NOMO-1 treated with dmso at 0.1 percent for 144 hours (cell line): ENCODE results near the gene G6PD.

Source experiments
- DNase-seq: peaks from one replicate; lab custom pipeline; 2025; ENCODE audit not compliant: unreplicated experiment; lab: John Stamatoyannopoulos, UW

The G6PD gene

DNA sequence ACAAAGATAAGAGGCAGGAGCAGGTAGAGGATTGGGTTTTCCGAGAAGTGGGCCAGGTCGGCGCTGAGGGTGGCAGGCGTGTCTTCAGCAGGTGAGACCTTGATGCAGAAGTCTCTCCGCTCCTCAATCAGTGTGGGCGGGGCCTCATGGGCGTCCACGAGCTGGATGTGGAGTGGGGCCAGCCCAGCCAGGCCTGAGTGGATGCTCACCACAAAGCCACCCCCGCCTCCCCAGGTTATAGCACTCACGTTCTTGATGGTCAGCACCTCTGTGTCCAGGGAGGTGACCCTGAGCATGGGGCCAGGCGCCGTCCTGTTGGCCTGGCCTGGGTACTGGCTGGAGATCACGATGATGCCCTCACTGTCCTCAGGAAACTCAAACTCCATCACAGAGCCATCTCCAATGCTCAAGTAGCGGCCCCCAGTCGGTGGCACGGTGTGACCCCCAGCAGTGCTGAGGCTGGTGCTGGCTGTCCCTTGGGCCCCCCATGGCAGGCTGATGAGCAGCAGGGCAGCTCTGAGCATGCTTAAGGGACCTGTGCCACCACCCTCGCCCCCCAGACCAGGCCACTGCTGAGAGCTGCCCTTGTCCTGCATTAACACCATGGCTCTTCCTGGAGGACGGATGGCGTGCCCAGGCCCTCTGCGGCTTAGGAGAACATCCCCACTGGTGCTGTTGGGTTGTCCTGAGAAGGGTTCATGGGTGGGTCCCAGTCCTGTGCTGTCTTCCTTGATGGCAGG is 58.1 kb downstream of the G6PD start:
- no peak for DNase-seq

- DNase-seq = no peak
Observed at GRCh38 chrX:154487518-154488290, 58.9 kb downstream of the G6PD start.

DNA sequence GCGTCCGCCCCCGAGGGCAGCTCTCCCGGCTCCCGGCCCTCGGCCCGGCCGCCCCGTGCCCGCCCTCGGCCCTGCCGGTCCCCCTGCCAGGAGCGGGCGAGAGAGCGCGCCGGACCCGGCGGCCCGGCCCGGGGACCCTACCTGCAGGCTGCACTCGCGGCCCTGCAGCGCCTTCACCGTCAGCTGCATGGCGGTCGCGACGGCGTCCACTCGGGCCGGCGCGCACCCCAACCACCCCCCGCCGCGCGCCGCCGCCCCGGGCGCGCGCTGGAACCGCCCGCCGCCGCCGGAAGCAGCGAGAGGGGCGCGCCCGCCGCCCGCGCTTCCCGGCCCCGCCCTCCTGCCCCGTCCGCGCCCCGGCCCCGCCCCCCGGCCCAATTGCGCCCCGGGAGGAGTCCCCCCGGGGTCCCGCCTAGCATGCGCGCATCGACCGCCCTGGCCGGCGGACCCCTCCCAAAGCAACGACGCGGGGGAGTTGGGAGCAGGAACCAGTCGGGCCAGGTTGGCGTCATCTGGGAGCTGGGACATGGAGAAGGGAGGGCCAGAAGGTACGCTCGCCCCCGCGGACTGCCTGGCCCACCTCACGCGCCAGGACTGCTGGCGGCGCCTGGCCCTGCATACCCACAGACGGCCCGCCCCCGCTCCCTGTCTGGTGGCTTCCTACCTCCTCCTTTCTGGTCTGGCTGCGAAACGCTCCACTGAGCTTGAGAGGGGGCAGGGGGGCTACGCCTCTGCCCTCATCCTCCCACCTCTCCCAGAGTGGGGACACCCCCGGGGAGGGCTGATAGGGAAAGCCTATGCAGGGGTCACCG is 60.0 kb downstream of the G6PD start, which contains the start of gene UBL4A:
Gene UBL4A, minus strand, starts transcription at position 220 of the 812 bp plus-strand sequence. Its CDS starts 31 bp downstream, at position 189.
- peak; percentile 5 for DNase-seq

DNA sequence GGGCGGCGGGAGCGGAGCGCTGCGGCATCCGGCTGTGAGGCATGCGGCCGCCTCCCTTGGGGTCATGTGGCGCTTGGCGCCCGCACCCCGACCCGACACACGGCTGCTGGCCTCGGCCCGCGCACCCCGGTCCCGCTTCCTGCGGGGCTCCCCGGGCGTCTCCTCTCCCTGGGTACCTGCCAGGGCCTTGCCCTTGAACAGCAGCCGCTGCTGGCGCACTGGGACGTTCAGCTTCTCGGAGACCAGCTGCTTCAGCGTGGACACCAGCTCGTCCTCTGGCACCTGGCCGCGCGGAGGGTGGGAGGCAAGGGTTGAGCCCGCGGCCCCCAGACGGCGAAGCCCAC is 60.6 kb downstream of the G6PD start:
- DNase-seq = no peak

DNA sequence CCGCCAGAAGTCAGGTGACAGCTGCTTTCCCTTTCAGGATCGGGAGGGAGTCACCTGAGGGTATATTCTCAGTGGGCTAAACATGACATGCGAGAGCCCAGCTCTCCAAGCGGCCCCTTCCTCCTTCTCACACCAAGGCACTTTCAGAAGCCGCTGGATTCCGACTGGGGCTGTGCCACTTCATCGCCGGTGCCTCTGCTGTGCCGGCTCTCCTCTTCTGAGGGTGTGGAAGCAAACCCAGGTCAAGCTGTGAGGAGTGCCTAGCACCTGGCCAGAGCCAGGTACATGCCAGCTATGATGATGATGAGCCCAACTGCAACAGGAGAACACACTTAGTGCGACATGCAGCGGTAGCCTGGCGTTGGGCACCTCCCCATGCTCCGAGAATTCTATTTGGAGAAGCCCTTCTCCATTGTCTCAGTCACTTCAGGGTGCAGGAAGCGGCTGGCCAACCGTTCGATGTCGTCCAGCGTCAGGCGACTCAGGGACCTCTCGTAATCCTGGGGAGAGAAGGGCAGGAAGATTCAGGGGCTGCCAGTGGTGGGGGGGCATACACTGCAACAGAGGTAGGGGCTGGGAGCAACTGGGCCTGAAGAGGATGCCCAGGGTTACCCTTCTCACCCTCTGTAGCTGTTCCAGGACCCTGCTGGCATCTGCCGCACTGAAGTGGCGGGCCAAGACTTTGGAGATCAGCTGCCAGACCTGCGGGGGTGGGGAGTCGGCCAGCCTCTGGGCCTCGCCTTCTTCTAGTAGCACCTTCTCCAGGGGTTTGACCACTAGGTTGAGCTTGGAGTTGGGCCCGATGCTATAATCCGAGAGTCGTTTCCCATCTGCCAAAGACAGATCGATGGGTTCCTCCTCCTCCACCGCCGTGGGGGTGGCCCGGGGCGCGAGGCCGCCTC is 61.2 kb downstream of the G6PD start:
- no peak for DNase-seq

GRCh38 chrX:154484255-154485149 is 62.1 kb downstream of the G6PD start:
- no peak for DNase-seq

GRCh38 chrX:154483325-154483724 is 63.3 kb downstream of the G6PD start:
- DNase-seq = no peak

GRCh38 chrX:154482786-154483185 is 63.9 kb downstream of the G6PD start:
- no peak for DNase-seq

DNA sequence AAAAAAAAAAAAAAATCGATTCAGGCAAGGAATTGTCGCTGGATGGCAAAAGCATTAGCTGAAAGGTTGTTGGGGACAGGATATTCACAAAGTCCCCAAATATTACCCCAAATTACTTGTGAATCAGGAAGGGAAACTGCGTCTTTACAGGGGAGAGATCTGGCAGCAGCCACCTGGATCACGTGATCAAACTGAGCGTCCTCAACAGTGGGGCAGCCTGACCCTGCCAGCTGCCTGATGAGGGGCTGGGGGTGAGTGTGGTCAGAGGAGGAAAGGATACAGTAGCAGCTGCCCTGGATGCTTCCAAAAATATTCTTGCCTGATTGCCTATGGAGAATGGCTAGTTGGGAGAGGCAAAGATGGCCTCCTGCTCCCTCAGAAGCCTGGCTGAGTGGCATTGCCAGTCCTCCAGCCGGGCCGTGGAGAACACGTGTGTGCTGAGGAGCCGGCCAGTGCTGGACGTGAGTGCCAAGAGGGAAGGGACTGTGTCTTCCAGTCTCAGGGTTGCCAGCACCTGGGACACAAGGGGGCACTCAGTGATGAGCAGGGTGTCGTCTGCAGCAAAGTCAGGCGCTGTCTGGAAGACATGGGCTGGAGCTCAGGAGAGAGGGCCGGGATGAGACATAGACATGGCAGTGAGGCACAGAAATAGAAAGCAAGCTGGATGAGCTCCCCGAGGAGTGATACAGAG is 64.6 kb downstream of the G6PD start:
- DNase-seq = no peak
